ENCODE data around the gene ADAMTS10.

DNA sequence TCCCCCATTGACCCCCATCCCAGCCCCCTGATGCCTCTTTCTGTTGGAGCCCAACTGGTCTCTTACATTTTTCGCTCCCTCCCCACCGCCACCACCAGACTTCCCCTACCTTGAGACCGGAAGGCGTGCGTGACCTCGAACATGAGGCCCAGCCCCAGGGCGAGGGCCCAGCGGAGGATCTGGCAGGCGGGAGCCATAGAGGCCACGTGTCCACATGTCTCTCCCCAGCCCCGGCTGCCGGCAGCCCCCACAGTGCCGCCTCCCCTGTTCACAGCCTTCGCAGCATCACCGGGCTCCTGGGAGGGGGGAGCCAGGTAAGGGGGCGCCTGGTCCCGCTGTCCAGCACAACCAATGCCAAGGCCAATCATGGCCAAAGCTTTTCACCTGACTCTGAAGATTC is 5.0 kb downstream of the ADAMTS10 start:
- TF ChIP-seq, protein P1, sequence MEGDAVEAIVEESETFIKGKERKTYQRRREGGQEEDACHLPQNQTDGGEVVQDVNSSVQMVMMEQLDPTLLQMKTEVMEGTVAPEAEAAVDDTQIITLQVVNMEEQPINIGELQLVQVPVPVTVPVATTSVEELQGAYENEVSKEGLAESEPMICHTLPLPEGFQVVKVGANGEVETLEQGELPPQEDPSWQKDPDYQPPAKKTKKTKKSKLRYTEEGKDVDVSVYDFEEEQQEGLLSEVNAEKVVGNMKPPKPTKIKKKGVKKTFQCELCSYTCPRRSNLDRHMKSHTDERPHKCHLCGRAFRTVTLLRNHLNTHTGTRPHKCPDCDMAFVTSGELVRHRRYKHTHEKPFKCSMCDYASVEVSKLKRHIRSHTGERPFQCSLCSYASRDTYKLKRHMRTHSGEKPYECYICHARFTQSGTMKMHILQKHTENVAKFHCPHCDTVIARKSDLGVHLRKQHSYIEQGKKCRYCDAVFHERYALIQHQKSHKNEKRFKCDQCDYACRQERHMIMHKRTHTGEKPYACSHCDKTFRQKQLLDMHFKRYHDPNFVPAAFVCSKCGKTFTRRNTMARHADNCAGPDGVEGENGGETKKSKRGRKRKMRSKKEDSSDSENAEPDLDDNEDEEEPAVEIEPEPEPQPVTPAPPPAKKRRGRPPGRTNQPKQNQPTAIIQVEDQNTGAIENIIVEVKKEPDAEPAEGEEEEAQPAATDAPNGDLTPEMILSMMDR (IDR thresholded peaks at IDR 0.05), result no peak
- no peak for TF ChIP-seq POLR2A (IDR thresholded peaks at IDR 0.05)

All from adrenal gland (tissue), 5 donors.